ENCODE data around the gene ZFP92.
"Not testable (repeated sequence)": the region's sequence is repeated elsewhere in the genome, so short reads cannot be mapped to it uniquely, and the experiment has no call there.

ZFP92 gene

DNA sequence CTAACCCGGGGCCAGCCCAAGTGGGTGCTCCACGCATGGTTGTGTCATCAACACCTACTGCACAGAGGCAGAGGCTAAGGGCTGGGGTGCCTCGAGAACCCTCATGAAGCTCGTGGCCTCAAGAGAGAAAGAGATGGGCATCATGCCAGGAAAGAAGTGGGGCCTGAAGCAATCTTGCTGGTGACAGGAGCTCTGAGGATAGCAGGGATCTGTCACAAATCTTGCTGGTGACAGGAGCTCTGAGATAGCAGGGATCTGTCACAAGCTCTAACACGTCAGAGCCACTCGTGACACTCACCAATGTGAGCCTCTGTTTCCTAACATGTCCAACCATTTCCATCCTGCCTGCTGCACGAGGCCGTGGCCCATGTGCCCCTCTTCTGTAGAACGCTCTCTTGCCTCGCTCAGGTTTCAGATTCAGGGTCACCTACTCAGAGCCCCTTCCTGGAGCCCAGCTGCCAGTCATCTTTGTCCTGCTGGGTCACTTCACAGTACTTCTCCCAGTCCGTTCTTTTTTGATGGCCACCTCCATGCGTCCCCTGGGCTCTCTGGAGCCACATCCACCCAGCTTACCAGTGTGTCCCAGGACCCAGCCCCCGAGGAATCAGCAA lies 31.2 kb upstream of the ZFP92 start:
- TF ChIP-seq, protein P1, sequence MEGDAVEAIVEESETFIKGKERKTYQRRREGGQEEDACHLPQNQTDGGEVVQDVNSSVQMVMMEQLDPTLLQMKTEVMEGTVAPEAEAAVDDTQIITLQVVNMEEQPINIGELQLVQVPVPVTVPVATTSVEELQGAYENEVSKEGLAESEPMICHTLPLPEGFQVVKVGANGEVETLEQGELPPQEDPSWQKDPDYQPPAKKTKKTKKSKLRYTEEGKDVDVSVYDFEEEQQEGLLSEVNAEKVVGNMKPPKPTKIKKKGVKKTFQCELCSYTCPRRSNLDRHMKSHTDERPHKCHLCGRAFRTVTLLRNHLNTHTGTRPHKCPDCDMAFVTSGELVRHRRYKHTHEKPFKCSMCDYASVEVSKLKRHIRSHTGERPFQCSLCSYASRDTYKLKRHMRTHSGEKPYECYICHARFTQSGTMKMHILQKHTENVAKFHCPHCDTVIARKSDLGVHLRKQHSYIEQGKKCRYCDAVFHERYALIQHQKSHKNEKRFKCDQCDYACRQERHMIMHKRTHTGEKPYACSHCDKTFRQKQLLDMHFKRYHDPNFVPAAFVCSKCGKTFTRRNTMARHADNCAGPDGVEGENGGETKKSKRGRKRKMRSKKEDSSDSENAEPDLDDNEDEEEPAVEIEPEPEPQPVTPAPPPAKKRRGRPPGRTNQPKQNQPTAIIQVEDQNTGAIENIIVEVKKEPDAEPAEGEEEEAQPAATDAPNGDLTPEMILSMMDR (conservative IDR thresholded peaks at IDR 0.05; ENCODE audit: low read depth, low read length) = no peak
- H3K4me3 ChIP-seq (ENCODE audit: low read length) = no peak overlapping the region
- no peak for DNase-seq (ENCODE audit: low read depth)

DNA sequence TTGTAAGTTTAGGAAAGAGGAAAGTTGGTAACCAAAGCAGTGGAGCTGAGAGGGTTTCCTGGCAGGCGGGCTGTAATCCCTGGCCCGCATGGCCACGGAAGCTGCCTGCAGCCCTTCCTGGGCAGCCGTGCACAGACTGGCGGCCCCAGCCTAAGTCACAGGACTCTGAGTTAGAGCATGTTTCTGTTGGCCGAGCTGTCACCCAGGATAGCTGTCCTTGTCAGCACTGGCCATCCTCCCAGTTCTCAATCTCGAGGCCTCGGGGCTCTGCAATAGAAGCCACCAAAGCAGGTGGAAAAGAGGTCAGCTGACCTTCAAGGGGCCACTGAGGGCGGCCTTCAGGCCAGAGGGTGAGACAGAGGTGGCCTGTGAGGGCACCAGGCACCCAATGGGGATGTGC lies 30.6 kb upstream of the ZFP92 start:
- no peak overlapping the region for H3K4me3 ChIP-seq (ENCODE audit: low read length)
- no peak for DNase-seq (ENCODE audit: low read depth)
- TF ChIP-seq, protein P1 (conservative IDR thresholded peaks at IDR 0.05; ENCODE audit: low read depth, low read length) = no peak

DNA sequence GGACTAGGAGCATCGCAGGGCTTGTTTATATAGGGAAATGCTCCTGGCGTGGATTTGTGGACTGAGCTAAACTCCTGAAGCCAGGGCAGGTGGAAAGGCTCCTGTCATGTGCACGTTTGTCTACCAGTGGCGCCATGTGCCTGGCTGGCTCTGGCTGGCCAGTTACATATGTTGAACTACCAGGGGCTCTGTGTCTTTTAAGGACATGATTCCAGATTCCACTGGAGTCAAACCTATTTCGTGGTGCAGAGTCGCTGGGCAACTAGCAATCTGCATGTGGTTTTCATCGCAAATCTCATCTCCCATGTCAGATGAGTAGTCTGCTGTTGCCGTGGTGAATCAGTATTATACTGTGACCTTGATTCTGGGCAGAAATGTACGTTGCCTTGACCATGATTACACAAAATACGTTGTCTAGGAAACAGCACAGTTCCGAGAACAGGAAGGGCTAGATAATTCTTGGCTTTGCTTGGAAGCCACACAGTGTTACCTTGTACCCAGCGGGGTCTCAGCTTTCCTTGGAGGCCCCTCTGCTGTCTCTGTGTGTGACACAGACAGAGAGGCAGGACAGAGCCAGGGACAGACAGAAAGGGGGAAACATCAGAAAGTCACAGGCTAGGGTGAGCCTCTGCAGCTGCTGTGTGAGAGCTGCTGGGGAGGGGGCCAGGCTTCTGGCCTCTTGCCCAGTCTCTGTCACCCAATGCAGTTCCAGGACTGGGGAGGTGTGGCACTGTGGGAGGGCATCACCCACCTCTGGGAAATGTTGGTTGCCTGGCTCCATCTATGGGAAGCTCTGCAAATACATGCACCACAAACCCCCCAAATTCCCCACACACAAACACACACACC lies 29.4 kb upstream of the ZFP92 start:
- peak; percentile 78 for DNase-seq (ENCODE audit: low read depth)
- peak overlapping the region; percentile 8 for H3K4me3 ChIP-seq (ENCODE audit: low read length)
- TF ChIP-seq, protein P1 (conservative IDR thresholded peaks at IDR 0.05; ENCODE audit: low read depth, low read length) = peak; percentile 36

DNA sequence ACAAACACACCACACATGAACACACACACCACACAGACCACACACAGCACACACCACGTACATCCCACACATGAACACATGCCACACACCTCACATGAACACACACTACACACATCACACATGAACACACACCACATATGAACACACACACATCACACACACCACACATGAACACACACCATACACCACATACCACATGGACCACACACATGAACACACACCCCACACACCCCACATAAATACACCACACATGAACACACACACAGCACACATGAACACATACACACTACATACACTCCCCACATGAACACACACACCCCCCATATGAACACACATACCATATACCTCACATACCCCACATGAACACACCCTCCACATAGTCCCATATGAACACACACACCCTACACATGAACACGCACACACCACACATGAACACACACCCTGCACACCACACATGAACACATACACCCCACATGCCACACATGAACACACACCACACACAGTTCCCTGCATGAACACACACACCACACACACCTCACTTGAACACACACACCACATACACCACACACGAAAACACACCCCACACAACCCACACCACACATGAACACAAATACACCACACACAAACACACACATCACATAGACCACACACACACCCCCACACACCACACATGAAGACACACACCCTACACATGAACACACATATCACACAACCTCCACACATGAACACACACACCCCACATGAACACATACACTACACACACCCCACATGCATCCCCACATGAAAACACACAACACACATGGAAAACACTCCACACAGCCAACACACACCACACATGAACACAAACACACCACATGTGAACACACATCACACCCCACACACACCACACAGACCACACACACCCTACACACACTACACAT lies 28.4 kb upstream of the ZFP92 start:
- no peak for DNase-seq (ENCODE audit: low read depth)
- H3K4me3 ChIP-seq (ENCODE audit: low read length) = no peak overlapping the region
- TF ChIP-seq, protein P1 (conservative IDR thresholded peaks at IDR 0.05; ENCODE audit: low read depth, low read length) = no peak

DNA sequence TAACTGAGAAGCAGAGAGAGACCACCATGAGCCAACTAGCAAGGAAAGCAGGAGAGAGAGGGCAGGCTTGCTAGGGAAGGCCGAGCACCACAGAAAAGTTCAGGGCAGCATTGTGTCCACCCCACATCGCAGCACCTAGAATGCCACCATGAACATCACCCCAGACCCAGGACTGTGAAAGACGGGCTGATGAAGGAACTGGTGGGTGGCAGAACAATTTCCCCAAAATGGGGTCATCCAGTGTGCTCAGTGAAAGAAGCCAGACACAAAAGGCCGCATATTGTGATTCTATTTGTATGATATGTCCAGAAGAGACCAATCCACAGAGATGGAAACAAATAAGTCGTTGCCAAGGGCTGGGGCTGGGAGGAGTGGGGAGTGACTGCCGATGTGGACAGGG lies 26.9 kb upstream of the ZFP92 start:
- TF ChIP-seq, protein P1 (conservative IDR thresholded peaks at IDR 0.05; ENCODE audit: low read depth, low read length) = no peak
- no peak for DNase-seq (ENCODE audit: low read depth)
- H3K4me3 ChIP-seq (ENCODE audit: low read length) = no peak overlapping the region

DNA sequence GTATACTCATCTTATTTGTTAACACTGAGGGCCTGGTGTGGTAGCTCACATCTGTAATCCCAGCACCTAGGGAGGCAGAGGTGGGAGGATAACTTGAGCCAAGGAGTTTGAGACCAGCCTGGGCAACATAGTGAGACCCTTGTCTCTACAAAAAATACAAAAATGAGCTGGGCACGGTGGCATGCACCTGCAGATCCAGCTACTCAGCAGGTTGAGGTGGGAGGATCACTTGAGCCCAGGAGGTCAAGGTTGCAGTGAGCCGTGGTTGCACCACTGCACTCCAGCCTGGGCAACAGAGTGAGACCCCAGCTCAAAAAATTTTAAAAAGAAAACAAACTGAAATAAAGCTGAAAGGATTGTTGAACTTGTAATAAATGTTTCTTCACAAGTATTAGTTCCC lies 26.3 kb upstream of the ZFP92 start:
- H3K4me3 ChIP-seq (ENCODE audit: low read length); DNase-seq (ENCODE audit: low read depth): not testable (repeated sequence)

DNA sequence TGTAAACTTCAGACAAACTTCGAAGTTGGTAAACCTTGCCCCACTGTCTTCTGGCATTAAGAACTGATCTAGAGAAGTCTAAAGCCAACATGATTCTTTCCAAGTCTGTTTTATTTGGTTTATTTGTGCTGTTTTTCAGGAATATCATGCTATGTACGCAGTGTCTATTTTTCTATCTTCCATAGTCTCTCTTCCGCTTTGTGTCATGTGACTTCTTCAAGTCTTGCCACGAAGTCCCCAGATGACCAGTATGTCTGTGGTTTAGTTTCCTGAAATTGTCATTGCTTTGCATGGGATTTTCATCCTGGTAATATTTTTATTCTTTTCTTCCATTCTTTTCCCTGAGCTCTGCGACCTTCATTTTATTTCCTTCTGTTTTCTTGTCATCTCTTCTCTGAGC lies 25.2 kb upstream of the ZFP92 start:
- no peak for DNase-seq (ENCODE audit: low read depth)
- TF ChIP-seq, protein P1 (conservative IDR thresholded peaks at IDR 0.05; ENCODE audit: low read depth, low read length) = no peak
- H3K4me3 ChIP-seq (ENCODE audit: low read length) = no peak overlapping the region

Measured in retinal pigment epithelial cell (primary cell).